ENCODE data around the gene SFR1. TPM values are rescaled to one million over a fixed set of nuclear protein-coding genes. Genes with fewer than 3 reads are reported as not detected.
"Not testable (repeated sequence)": the region's sequence is repeated elsewhere in the genome, so short reads cannot be mapped to it uniquely, and the experiment has no call there.

Gene SFR1
- total RNA-seq, 6 experiments from 2014 or later: 1.2 to 3.5 (median 1.7) TPM

DNA sequence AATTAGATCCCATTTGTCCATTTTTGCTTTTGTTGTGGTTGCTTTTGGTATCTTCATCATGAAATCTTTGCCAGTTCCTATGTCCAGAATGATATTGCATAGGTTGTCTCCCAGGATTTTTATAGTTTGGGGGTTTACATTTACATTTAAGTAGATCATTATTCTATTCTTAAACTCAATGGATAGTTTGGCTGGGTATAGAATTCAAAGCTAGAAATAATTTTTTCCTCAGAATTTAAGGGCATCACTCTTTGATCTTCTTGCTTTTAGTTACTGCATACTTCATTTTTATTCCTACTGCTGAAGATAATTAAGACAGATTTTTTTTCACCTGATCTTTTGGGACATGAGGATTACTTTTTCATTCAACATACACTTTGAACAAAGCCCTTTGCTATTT, 29.8 kb downstream of the SFR1 start:
- ATAC-seq: no peak
- Histone ChIP-seq H3K4me3 (no peak overlapping the region), H3K27me3 (no peaks in the 10 kb centered on the region), H3K4me1 (no peaks in the 10 kb centered on the region), H3K36me3 (no peaks in the 10 kb centered on the region), H3K9me3 (peaks cover 0 to 4% (median 0%) of the 10 kb centered on the region in 4 donors), H3K27ac (no peak overlapping the region)
- no peak for DNase-seq
- intact Hi-C loops (cut with DNase I): no loop called here
- no peak for TF ChIP-seq POLR2A (IDR thresholded peaks at IDR 0.05)
- TF ChIP-seq, protein P1, sequence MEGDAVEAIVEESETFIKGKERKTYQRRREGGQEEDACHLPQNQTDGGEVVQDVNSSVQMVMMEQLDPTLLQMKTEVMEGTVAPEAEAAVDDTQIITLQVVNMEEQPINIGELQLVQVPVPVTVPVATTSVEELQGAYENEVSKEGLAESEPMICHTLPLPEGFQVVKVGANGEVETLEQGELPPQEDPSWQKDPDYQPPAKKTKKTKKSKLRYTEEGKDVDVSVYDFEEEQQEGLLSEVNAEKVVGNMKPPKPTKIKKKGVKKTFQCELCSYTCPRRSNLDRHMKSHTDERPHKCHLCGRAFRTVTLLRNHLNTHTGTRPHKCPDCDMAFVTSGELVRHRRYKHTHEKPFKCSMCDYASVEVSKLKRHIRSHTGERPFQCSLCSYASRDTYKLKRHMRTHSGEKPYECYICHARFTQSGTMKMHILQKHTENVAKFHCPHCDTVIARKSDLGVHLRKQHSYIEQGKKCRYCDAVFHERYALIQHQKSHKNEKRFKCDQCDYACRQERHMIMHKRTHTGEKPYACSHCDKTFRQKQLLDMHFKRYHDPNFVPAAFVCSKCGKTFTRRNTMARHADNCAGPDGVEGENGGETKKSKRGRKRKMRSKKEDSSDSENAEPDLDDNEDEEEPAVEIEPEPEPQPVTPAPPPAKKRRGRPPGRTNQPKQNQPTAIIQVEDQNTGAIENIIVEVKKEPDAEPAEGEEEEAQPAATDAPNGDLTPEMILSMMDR (IDR thresholded peaks at IDR 0.05): no peak

DNA sequence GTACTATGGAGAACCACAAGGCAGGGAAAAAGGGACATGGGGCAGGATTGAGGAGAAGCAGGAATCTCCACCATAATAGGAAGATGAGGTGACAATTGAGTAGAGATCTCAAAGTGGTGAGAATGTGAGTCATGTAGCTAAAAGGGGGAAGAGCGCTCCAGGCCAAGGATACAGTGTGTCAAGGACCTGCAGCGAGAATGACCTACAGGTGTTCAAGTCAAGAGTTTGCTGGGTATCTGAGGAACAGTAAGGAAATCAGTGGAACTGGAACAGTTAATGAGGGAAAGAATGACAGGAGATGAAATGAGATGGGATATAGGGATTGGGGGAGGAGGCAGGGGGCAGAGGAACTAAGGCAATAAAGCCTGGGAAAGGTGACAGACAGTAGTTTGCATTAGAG, 33.6 kb downstream of the SFR1 start:
- no peak for TF ChIP-seq POLR2A (IDR thresholded peaks at IDR 0.05)
- TF ChIP-seq, protein P1 (IDR thresholded peaks at IDR 0.05): no peak
- H3K4me1 ChIP-seq: no peaks in the 10 kb centered on the region
- H3K9me3 ChIP-seq: peaks cover 0 to 4% (median 0%) of the 10 kb centered on the region in 4 donors
- H3K4me3 ChIP-seq: no peak overlapping the region
- H3K36me3 ChIP-seq: no peaks in the 10 kb centered on the region
- DNase-seq: no peak
- no peaks in the 10 kb centered on the region for H3K27me3 ChIP-seq
- H3K27ac ChIP-seq: no peak overlapping the region
- intact Hi-C loops (cut with DNase I): no loop called here
- WGBS (ENCODE audit: insufficient coverage, low coverage, low lambda C conversion rate, missing lambda C conversion rate): 81% methylated on average over 2 of the region's 2 CpGs
- no peak for ATAC-seq

DNA sequence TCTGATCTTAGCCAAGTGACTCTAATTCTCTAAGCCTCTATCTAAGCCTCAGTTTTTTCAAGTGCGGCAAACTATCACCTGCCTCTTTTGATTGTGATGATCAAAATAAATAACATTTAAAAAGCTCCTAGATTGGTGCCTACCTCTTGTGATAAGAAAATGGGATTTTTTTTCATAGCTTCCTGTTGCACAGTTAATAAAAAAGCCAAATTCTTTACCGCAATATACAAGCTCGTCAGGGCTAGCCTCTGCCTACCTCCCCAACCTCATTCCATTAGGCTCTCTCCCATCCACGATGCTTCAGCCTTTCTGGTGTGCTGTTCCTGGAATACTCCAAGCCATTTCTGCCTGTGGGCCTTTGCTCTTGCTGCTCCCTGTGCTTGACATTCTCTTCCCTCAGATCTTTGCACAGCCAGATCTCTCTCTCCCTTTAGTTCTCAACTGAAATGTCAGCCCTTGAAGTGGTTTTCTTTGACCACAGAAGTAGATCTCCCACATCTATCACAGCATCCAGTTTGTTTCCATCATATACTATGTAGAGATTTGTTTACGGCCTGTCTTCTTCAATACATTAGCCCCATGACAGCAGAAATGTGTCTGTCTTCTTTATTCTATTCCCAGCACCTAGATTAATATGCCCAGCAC, 48.8 kb downstream of the SFR1 start:
- Histone ChIP-seq H3K4me3 (no peak overlapping the region), H3K9me3 (no peaks in the 10 kb centered on the region), H3K27me3 (no peaks in the 10 kb centered on the region), H3K27ac (no peak overlapping the region), H3K4me1 (no peaks in the 10 kb centered on the region), H3K36me3 (no peaks in the 10 kb centered on the region)
- intact Hi-C loops (cut with DNase I): no loop called here
- 72% methylated on average over 5 of the region's 5 CpGs for WGBS (ENCODE audit: insufficient coverage, low coverage, low lambda C conversion rate, missing lambda C conversion rate)
- TF ChIP-seq, protein P1 (IDR thresholded peaks at IDR 0.05): no peak
- TF ChIP-seq POLR2A (IDR thresholded peaks at IDR 0.05): no peak
- ATAC-seq (no peak), DNase-seq (no peak)

DNA sequence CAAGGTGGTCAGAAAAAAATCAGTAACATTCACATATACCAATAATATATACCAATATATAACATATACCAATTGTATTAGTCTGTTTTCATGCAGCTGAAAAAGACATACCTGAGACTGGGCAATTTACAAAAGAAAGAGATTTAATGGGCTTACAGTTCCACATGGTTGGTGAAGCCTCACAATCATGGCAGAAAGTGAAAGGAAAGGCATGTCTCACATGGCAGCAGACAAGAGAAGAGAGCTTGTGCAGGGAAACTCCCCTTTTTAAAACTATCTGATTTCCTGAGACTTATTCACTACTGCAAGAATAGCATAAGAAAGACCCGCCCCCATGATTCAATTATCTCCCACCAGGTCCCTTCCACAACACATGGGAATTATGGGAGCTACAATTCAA, 52.2 kb downstream of the SFR1 start:
- ATAC-seq; H3K27ac ChIP-seq; H3K27me3 ChIP-seq; H3K36me3 ChIP-seq; DNase-seq; H3K4me1 ChIP-seq; H3K9me3 ChIP-seq; H3K4me3 ChIP-seq; intact Hi-C loops (cut with DNase I): not testable (repeated sequence)
- 29% methylated on average over 1 of the region's 1 CpG for WGBS (ENCODE audit: insufficient coverage, low coverage, low lambda C conversion rate, missing lambda C conversion rate)

Other genes starting within 250 kb of the SFR1 start
- 10 to 100 TPM in 2 of 6 experiments, 1 to 10 TPM in 4; 6.1 to 13.3 (median 6.6) TPM for gene STN1, start 204.0 kb upstream of the SFR1 start, total RNA-seq
- gene SLK, start 155.0 kb upstream of the SFR1 start, total RNA-seq: 10 to 100 TPM in 5 of 6 experiments, 1 to 10 TPM in 1; 7.9 to 16.3 (median 13.0) TPM
- under 1 TPM in 2 of 6 experiments, not detected in 4; 0.11 to 0.12 TPM for gene COL17A1, start 36.3 kb upstream of the SFR1 start, total RNA-seq
- under 1 TPM in 5 of 6 experiments, not detected in 1; 0.11 to 0.34 (median 0.20) TPM for gene CFAP43, start 110.2 kb downstream of the SFR1 start, total RNA-seq
- 100 to 1,000 TPM; 205 to 273 (median 240) TPM for gene GSTO1, start 132.7 kb downstream of the SFR1 start, total RNA-seq
- gene GSTO2, start 147.0 kb downstream of the SFR1 start, total RNA-seq: 1 to 10 TPM; 1.4 to 5.3 (median 2.8) TPM
- gene ITPRIP, start 216.3 kb downstream of the SFR1 start, total RNA-seq: 1 to 10 TPM; 2.9 to 9.7 (median 7.7) TPM
- 1 to 10 TPM in 1 of 6 experiments, under 1 TPM in 3, not detected in 2; 0.10 to 2.9 (median 0.15) TPM for gene CFAP58, start 231.7 kb downstream of the SFR1 start, total RNA-seq